ENCODE results near the gene IL17RA.

The IL17RA gene

DNA sequence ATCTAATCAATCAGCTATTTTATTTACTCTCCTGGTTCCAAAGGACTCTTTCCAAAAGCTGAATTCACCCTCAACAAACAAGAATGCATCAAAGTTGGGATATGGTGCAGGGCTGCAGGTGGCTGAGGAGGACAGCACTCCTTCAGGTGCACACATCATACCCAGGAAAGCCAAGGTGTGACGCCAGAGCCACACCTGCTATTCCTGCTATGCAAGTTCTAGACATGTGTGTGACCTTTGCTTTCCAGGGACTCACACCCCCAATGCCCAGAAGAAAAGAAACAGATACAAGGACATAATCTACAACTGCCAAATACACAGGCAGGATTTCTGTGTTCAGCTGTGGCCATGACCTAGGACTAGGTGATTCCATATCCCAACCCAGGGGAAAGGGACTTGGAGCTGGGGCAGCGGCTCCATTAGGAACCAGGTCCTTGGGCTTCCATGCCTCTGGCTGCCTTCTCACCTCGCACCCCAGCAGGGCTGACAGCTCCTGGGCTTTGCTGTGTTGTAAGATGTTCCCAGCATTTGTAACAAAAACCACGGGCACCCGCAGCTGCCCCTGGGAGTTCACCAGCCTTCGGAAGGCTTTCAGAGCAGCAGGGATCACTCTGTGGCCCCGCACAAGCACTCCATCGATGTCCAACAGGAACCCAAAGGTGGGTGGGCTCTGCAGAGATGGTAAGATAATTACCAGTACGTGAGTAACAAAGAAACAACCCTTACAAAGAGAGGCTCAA is 64.4 kb downstream of the IL17RA start:
- TF ChIP-seq, protein P1, sequence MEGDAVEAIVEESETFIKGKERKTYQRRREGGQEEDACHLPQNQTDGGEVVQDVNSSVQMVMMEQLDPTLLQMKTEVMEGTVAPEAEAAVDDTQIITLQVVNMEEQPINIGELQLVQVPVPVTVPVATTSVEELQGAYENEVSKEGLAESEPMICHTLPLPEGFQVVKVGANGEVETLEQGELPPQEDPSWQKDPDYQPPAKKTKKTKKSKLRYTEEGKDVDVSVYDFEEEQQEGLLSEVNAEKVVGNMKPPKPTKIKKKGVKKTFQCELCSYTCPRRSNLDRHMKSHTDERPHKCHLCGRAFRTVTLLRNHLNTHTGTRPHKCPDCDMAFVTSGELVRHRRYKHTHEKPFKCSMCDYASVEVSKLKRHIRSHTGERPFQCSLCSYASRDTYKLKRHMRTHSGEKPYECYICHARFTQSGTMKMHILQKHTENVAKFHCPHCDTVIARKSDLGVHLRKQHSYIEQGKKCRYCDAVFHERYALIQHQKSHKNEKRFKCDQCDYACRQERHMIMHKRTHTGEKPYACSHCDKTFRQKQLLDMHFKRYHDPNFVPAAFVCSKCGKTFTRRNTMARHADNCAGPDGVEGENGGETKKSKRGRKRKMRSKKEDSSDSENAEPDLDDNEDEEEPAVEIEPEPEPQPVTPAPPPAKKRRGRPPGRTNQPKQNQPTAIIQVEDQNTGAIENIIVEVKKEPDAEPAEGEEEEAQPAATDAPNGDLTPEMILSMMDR (IDR thresholded peaks at IDR 0.05; ENCODE audit: extremely low read depth, missing control alignments), result no peak
- DNase-seq (ENCODE audit: low spot score), result no peak

- no peak for DNase-seq (ENCODE audit: low spot score)
Observed at GRCh38 chr22:17152340-17152739, 67.5 kb downstream of the IL17RA start.

GRCh38 chr22:17152971-17153370 is 68.2 kb downstream of the IL17RA start:
- TF ChIP-seq, protein P1 (IDR thresholded peaks at IDR 0.05; ENCODE audit: extremely low read depth, missing control alignments), result no peak
- DNase-seq (ENCODE audit: low spot score), result no peak

More at GRCh38 chr22:17152340-17152739, 67.5 kb downstream of the IL17RA start:
- TF ChIP-seq, protein P1 (IDR thresholded peaks at IDR 0.05; ENCODE audit: extremely low read depth, missing control alignments), result no peak

DNA sequence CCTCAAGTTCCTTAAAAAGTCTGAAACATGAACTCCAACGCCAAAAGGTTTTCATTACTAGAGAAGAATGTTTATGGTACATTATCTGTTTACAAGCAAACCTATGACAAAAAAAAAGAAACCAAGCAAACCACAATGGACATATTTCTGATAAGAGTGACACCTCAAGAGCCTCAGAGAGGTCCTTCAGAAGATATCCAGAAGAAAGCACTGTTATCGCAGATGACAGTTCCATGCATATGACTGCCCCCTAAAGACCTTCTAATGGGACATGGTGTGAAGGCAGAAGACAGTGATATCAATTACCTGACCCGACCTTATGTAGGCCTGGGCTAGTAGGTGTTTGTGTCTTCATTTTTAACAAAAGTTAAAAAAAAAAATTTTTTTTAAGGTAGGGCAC is 71.1 kb downstream of the IL17RA start:
- TF ChIP-seq, protein P1 (IDR thresholded peaks at IDR 0.05; ENCODE audit: extremely low read depth, missing control alignments), result no peak
- DNase-seq (ENCODE audit: low spot score), result no peak

GRCh38 chr22:17157714-17158113 is 72.9 kb downstream of the IL17RA start:
- TF ChIP-seq, protein P1 (IDR thresholded peaks at IDR 0.05; ENCODE audit: extremely low read depth, missing control alignments), result no peak
- DNase-seq (ENCODE audit: low spot score), result no peak

GRCh38 chr22:17158176-17158567 is 73.4 kb downstream of the IL17RA start:
- TF ChIP-seq, protein P1 (IDR thresholded peaks at IDR 0.05; ENCODE audit: extremely low read depth, missing control alignments), result no peak
- DNase-seq (ENCODE audit: low spot score), result no peak

DNA sequence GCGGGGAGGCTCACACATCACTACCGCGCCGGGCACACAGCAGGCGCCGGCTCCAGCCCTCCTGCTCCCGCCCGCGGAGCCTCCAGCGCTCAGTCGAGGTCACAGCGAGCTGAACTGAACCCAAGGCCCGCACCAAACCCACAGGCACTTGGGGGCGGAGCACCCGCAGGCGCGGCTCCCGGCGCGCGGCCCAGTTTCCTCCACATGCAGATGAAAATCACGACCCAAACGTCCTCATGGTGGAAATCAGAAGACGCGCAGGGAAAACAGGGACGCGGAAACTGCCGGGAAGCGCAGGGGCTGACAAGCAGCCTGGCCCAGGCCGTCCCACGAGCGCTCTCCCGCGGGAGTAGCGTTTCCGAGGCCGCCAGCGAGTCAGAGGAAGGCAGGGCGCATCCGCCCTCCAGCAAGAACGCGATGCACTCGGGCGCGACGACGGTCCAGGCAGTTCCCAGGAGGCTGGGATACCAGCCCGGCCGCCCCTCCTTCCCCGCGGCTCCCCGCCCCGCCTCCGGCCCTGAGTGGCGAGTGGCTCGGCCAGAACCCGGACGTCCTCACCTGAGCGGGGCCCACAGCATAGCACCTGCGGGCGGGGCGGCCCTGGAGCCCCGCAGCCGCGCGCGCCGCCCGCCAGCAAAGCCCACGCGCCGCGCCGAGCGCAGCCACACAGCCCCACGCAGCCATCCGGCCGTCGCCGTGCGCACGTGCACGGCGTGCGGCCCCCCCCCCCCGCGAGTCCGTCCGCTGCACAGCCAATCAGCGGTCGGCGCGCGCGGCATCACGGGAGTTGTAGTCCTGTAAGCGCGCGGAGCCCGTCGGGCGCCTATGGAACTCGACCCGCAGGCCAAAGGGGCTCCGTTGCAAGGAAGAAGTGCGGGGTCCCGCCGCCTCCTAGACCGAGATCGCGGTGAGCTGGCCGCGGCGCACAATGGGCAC is 74.0 kb downstream of the IL17RA start, which contains the start of gene HDHD5:
Gene HDHD5 (minus strand): TSS at position 710 of the 936 bp plus-strand sequence. CDS start 26 bp downstream, at position 684.
- TF ChIP-seq, protein P1 (IDR thresholded peaks at IDR 0.05; ENCODE audit: extremely low read depth, missing control alignments), result no peak
- DNase-seq (ENCODE audit: low spot score), result peak; percentile 96

All from GM20000 (cell line).